Mucosa of rectum (tissue), 2 donors: ENCODE data around the gene MAGI1.

Experiments
- H3K27ac ChIP-seq, 2 donors: one replicate each; pipeline ENCODE4 v1.7.0; 2013; ENCODE audit warnings: inconsistent platforms in 2 of 2, low read depth in 2 of 2, low read length in 2 of 2
- H3K27me3 ChIP-seq, 2 donors: one replicate each; pipeline ENCODE4 v1.7.0; 2013; ENCODE audit warnings: low read length in 2 of 2; ENCODE audit not compliant: control insufficient read depth in 2 of 2, insufficient read depth in 2 of 2
- H3K36me3 ChIP-seq, 2 donors: one replicate each; pipeline ENCODE4 v1.7.0; 2013; ENCODE audit warnings: low read length in 2 of 2; ENCODE audit not compliant: control insufficient read depth in 2 of 2, insufficient read depth in 2 of 2
- H3K4me1 ChIP-seq, 2 donors: one replicate each; pipeline ENCODE4 v1.7.0; 2013; ENCODE audit warnings: low read length in 2 of 2, mild to moderate bottlenecking in 1 of 2; ENCODE audit not compliant: control insufficient read depth in 2 of 2, insufficient read depth in 2 of 2
- H3K4me3 ChIP-seq, 2 donors: one replicate each; pipeline ENCODE4 v1.7.0; 2013; ENCODE audit warnings: low read length in 2 of 2
- H3K9ac ChIP-seq, 2 donors: one replicate each; pipeline ENCODE4 v1.7.0; 2013; ENCODE audit warnings: low read length in 2 of 2, low read depth in 1 of 2, mild to moderate bottlenecking in 1 of 2
- H3K9me3 ChIP-seq, 2 donors: one replicate each; pipeline ENCODE4 v1.7.0; 2013; ENCODE audit warnings: low read length in 2 of 2; ENCODE audit not compliant: control insufficient read depth in 2 of 2
- donor health status: healthy.
- donor health status: Normal muscosa, but diverticular disease.

MAGI1 gene

GRCh38 chr3:65406470-65406869, 632.2 kb downstream of the MAGI1 start:
- Histone ChIP-seq H3K36me3 (no peaks in the 10 kb centered on the region), H3K4me1 (peaks cover 0 to 1% of the 10 kb centered on the region in 2 donors), H3K9ac (no peak overlapping the region), H3K27ac (no peak overlapping the region), H3K4me3 (no peak overlapping the region), H3K27me3 (no peaks in the 10 kb centered on the region), H3K9me3 (no peaks in the 10 kb centered on the region)

- Histone ChIP-seq H3K27me3 (no peaks in the 10 kb centered on the region), H3K4me3 (no peak overlapping the region), H3K9me3 (no peaks in the 10 kb centered on the region), H3K4me1 (no peaks in the 10 kb centered on the region), H3K36me3 (no peaks in the 10 kb centered on the region), H3K9ac (no peak overlapping the region), H3K27ac (no peak overlapping the region)
Measured at GRCh38 chr3:65402597-65402996, 636.1 kb downstream of the MAGI1 start.

DNA sequence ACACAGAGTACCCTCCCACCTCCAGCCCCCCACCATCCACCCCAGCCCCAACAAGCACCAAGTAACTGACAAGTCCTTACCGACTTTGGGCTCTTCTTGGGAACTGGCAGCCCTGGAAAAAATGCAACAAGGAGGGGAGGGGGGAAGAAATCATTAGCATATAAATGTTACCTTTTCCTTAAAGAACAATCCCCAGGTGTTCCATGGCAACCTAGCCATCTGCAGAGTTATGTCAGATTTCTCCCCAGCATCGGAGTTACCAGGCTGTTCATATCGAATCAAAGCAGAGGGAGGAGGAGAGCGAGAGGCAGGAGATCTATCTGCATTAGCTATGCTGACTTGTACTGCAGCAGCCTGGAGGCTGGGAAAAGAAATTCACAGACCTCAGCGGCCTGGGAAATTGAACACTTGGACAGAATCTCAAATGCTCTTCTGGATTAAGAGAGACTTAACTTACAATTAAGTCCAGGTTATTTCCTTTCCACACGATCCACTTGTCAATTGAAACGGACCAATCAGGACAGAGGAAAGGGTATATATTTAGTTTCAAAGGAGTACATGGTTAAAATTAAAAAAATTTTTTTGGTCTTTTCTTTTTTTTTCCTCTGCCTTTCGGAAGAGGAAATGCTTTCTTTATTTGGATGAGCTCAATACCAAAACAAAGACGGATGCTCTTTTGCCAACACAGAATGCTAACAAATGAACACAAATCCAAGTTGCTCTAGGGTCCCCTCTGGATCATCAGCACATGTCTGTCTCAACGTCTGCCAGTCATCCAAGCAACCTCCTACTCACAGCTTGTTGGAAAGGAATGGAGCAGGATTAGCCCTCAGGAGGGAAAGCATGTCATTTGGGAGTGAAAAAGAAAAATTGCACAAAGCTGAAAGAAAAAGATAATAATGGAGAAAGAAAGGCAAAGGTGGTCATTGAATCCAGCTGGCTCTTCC, 637.1 kb downstream of the MAGI1 start:
- no peaks in the 10 kb centered on the region for H3K27me3 ChIP-seq
- H3K9ac ChIP-seq, result no peak overlapping the region
- no peaks in the 10 kb centered on the region for H3K9me3 ChIP-seq
- no peaks in the 10 kb centered on the region for H3K36me3 ChIP-seq
- H3K4me3 ChIP-seq, result no peak overlapping the region
- H3K27ac ChIP-seq, result no peak overlapping the region
- no peaks in the 10 kb centered on the region for H3K4me1 ChIP-seq

GRCh38 chr3:65400899-65401298, 637.8 kb downstream of the MAGI1 start:
- no peaks in the 10 kb centered on the region for H3K36me3 ChIP-seq
- no peaks in the 10 kb centered on the region for H3K4me1 ChIP-seq
- no peak overlapping the region for H3K4me3 ChIP-seq
- H3K27me3 ChIP-seq, result no peaks in the 10 kb centered on the region
- H3K9ac ChIP-seq, result no peak overlapping the region
- no peak overlapping the region for H3K27ac ChIP-seq
- no peaks in the 10 kb centered on the region for H3K9me3 ChIP-seq

DNA sequence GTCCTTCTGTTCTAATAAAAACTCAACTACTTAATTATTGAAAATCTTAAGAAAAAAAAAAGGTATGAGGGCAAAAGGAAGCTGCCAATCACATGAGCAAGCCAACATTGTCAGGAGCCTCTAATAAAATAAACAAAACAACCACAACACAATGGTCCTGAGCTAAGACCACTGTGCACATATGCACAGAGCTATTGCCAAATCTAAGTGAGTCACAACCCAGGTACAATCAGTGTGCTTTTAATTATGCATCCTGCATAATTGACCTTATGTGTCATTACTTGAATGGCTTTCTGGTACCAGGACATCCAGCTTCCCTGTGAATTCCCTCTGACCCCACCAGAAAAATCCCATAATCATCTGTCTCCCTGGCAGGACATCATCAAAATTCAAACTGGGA, 639.8 kb downstream of the MAGI1 start:
- Histone ChIP-seq H3K9me3 (no peaks in the 10 kb centered on the region), H3K36me3 (no peaks in the 10 kb centered on the region), H3K27me3 (no peaks in the 10 kb centered on the region), H3K27ac (no peak overlapping the region), H3K4me3 (no peak overlapping the region), H3K4me1 (no peaks in the 10 kb centered on the region), H3K9ac (no peak overlapping the region)

- Histone ChIP-seq H3K9me3 (no peaks in the 10 kb centered on the region), H3K4me1 (no peaks in the 10 kb centered on the region), H3K4me3 (no peak overlapping the region), H3K36me3 (peaks cover 0 to 2% of the 10 kb centered on the region in 2 donors), H3K27me3 (no peaks in the 10 kb centered on the region), H3K27ac (no peak overlapping the region), H3K9ac (no peak overlapping the region)
Measured at GRCh38 chr3:65396078-65396477, 642.6 kb downstream of the MAGI1 start.

DNA sequence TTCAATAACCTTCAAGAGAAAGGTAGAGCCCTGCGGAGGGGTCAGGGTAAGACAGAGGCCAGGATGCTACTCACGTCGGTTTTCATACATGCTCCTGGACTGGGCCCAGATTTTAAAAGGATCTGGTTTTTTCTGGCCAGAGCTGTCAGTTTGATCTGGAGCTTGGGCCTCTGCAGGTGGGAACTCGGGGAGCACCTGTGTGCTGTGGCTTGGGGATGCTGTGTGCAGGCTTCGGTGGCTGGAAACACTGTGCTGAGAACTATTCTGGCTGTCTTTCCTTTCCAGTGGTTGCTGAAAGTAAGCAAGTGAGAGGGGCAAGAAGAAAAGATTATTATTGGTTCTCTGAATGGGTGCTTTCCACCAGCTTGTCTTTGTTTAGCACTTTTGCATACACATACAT, 647.6 kb downstream of the MAGI1 start:
- peaks cover 2 to 11% of the 10 kb centered on the region in 2 donors for H3K36me3 ChIP-seq
- H3K9ac ChIP-seq, result no peak overlapping the region
- H3K4me1 ChIP-seq, result no peaks in the 10 kb centered on the region
- no peak overlapping the region for H3K4me3 ChIP-seq
- no peaks in the 10 kb centered on the region for H3K9me3 ChIP-seq
- H3K27me3 ChIP-seq, result no peaks in the 10 kb centered on the region
- H3K27ac ChIP-seq, result no peak overlapping the region

GRCh38 chr3:65385805-65386204, 652.9 kb downstream of the MAGI1 start:
- Histone ChIP-seq H3K27me3 (no peaks in the 10 kb centered on the region), H3K9me3 (no peaks in the 10 kb centered on the region), H3K27ac (no peak overlapping the region), H3K4me3 (no peak overlapping the region), H3K4me1 (no peaks in the 10 kb centered on the region), H3K36me3 (peaks cover 7 to 11% of the 10 kb centered on the region in 2 donors), H3K9ac (no peak overlapping the region)

DNA sequence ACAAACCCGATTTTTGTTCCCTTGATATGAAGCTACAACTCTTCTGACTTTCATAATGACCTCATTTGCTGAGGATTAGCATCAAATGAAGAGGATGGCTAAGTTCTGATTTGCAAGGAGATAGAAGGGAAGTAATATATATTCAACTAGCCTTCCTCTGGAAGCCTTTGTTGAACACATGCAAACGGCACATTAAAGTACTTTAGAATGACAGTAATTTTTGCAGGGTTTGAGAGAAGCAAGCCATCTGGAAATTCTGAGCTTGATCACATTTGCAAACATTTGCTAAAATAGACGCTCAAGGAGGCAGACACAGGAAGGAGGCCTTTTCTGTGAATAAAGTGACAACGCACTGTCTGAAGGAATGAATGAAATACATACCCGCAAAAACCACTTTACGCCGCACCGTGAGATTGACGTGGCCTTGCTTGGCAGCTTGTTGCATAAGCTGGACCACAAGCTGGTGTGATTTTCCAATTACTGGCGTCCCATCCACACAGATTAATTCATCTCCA, 657.2 kb downstream of the MAGI1 start:
- Histone ChIP-seq H3K27ac (no peak overlapping the region), H3K4me3 (no peak overlapping the region), H3K27me3 (no peaks in the 10 kb centered on the region), H3K9me3 (no peaks in the 10 kb centered on the region), H3K9ac (no peak overlapping the region), H3K36me3 (peaks cover 14 to 19% of the 10 kb centered on the region in 2 donors), H3K4me1 (no peaks in the 10 kb centered on the region)

DNA sequence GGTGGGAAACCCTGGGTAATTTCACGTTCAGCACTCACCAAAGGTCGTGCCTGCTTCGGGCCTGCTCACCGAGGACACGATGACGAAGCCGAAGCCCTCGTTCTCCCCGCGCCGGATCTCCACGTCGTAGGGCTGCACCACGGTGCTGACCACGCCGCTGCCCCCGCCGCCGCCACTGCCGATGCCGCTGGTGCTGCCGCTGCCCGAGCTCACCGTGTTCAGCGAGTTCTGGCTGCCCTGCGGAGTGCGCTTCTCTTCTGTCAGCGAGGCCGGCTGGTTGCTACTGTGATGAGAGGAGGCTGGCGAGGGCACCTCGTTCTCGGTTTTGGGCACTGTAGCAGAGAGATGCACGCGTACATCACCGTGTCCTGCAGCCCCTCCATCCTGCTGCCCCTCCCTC, 659.5 kb downstream of the MAGI1 start:
- no peaks in the 10 kb centered on the region for H3K9me3 ChIP-seq
- H3K36me3 ChIP-seq, result peaks cover 14 to 19% of the 10 kb centered on the region in 2 donors
- no peaks in the 10 kb centered on the region for H3K27me3 ChIP-seq
- H3K27ac ChIP-seq, result no peak overlapping the region
- H3K4me3 ChIP-seq, result no peak overlapping the region
- no peaks in the 10 kb centered on the region for H3K4me1 ChIP-seq
- H3K9ac ChIP-seq, result no peak overlapping the region
